ENCODE results near the gene MRTFA.

MRTFA gene

DNA sequence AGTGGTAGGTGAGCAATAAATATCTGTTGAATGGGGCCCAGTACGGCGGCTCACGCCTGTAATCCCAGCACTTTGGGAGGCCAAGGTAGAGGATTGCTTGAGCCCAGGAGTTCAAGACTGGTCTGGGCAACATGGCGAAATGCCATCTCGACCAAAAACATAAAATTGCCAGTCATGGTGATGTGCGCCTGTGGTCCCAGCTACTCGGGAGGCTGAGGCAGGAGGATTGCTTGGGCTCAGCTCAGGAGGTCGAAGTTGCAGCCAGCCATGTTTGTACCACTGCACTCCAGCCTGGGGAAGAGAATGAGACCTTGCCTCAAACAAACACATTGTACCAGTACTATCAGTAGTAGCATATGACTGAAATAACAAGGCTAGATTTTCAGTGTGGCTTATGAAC is 262.0 kb downstream of the MRTFA start:
- Histone ChIP-seq H3K4me3 (replicated peaks; ENCODE audit: low read depth, low read length) (no peak overlapping the region), H3K27me3 (replicated peaks; ENCODE audit: control insufficient read depth, insufficient read depth, low read length) (no peaks in the 10 kb centered on the region), H3K36me3 (ENCODE audit: control insufficient read depth, insufficient read depth, low read length) (peaks cover 4% of the 10 kb centered on the region)
- TF ChIP-seq, protein P1, sequence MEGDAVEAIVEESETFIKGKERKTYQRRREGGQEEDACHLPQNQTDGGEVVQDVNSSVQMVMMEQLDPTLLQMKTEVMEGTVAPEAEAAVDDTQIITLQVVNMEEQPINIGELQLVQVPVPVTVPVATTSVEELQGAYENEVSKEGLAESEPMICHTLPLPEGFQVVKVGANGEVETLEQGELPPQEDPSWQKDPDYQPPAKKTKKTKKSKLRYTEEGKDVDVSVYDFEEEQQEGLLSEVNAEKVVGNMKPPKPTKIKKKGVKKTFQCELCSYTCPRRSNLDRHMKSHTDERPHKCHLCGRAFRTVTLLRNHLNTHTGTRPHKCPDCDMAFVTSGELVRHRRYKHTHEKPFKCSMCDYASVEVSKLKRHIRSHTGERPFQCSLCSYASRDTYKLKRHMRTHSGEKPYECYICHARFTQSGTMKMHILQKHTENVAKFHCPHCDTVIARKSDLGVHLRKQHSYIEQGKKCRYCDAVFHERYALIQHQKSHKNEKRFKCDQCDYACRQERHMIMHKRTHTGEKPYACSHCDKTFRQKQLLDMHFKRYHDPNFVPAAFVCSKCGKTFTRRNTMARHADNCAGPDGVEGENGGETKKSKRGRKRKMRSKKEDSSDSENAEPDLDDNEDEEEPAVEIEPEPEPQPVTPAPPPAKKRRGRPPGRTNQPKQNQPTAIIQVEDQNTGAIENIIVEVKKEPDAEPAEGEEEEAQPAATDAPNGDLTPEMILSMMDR (IDR thresholded peaks at IDR 0.05; ENCODE audit: insufficient read depth, low read length, poor library complexity, severe bottlenecking), result no peak
- no peak for DNase-seq (ENCODE audit: extremely low read depth, insufficient read length)

DNA sequence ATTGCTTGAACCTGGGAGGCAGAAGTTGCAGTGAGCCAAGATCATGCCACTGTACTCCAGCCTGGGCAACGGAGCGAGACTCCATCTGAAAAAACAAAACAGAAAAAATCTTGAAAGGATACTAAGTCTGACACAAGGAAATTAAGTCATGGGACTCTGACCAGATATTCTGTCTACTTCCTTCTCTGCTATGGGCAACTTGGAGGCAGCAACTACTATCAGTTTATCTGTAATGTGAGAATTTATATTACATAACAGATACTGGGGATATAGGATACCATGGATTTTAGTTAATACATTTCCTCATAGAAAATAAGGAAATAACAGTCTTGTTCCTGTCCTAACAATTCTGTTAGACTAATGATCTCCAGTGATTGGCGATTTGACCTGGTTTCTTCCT is 267.7 kb downstream of the MRTFA start:
- TF ChIP-seq, protein P1 (IDR thresholded peaks at IDR 0.05; ENCODE audit: insufficient read depth, low read length, poor library complexity, severe bottlenecking), result no peak
- Histone ChIP-seq H3K36me3 (ENCODE audit: control insufficient read depth, insufficient read depth, low read length) (peaks cover 15% of the 10 kb centered on the region), H3K4me3 (replicated peaks; ENCODE audit: low read depth, low read length) (no peak overlapping the region), H3K27me3 (replicated peaks; ENCODE audit: control insufficient read depth, insufficient read depth, low read length) (no peaks in the 10 kb centered on the region)
- DNase-seq (ENCODE audit: extremely low read depth, insufficient read length), result no peak

DNA sequence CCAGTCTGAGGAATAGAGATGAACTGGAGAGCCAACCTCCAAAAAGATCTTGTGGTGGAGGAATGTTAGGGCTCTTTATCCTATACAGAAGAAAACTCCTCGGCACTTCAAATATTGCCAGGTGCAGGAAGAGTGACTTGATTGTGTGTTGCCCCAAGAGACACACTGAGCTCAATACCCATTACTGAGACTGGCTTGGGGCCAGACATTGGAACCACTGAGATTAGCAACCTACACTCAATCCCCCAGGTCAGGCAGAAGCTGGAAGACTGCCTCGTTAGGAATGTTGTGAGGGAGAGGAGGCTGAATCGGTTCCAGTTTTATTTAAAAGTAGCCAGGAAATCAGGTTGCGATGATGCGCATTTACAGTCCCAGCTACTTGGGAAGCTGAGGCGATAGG is 268.5 kb downstream of the MRTFA start:
- TF ChIP-seq, protein P1 (IDR thresholded peaks at IDR 0.05; ENCODE audit: insufficient read depth, low read length, poor library complexity, severe bottlenecking), result no peak
- no peak overlapping the region for H3K4me3 ChIP-seq (replicated peaks; ENCODE audit: low read depth, low read length)
- no peaks in the 10 kb centered on the region for H3K27me3 ChIP-seq (replicated peaks; ENCODE audit: control insufficient read depth, insufficient read depth, low read length)
- no peak for DNase-seq (ENCODE audit: extremely low read depth, insufficient read length)
- peaks cover 17% of the 10 kb centered on the region for H3K36me3 ChIP-seq (ENCODE audit: control insufficient read depth, insufficient read depth, low read length)

DNA sequence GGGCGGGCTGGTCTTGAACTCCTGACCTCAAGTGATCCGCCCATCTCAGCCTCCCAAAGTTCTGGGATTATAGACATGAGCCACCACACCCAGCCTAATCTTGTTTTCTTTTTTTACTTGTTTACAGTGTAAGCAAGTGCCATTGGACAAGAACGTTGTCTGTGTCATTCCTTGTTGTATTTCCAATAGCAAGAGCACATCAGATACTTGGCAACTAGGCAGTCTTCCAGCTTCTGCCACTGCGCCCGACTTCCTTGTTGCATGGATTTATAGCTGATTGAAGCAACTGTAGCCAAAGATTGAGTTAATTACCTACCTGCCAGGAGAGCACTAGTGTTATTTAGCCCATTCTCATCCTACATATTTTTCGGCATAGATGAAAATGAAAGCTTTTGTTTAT is 269.2 kb downstream of the MRTFA start:
- TF ChIP-seq, protein P1 (IDR thresholded peaks at IDR 0.05; ENCODE audit: insufficient read depth, low read length, poor library complexity, severe bottlenecking), result no peak
- H3K27me3 ChIP-seq (replicated peaks; ENCODE audit: control insufficient read depth, insufficient read depth, low read length), result no peaks in the 10 kb centered on the region
- H3K36me3 ChIP-seq (ENCODE audit: control insufficient read depth, insufficient read depth, low read length), result peaks cover 18% of the 10 kb centered on the region
- no peak overlapping the region for H3K4me3 ChIP-seq (replicated peaks; ENCODE audit: low read depth, low read length)
- DNase-seq (ENCODE audit: extremely low read depth, insufficient read length), result no peak

DNA sequence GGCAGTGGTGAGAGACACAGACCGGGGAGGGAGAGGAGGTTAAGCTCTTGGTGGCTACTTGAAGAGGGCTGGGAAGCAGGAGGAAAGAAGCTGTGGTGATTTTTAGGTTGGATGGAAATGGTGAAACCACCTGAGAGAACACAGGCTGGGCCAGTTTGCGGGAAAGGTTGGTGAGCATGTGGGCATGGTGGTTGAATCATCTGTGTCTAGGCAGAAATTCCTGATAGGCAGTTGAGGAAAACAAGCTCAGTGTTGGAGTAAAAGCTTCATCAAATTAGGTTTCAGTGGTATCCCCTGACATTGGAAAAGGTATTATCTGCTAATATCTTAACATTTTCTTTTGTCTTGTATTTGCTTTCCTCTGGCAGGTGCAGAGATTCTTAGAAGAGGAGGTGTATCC is 270.5 kb downstream of the MRTFA start:
- no peak for DNase-seq (ENCODE audit: extremely low read depth, insufficient read length)
- Histone ChIP-seq H3K36me3 (ENCODE audit: control insufficient read depth, insufficient read depth, low read length) (peaks cover 23% of the 10 kb centered on the region), H3K27me3 (replicated peaks; ENCODE audit: control insufficient read depth, insufficient read depth, low read length) (no peaks in the 10 kb centered on the region), H3K4me3 (replicated peaks; ENCODE audit: low read depth, low read length) (no peak overlapping the region)
- TF ChIP-seq, protein P1 (IDR thresholded peaks at IDR 0.05; ENCODE audit: insufficient read depth, low read length, poor library complexity, severe bottlenecking), result no peak

DNA sequence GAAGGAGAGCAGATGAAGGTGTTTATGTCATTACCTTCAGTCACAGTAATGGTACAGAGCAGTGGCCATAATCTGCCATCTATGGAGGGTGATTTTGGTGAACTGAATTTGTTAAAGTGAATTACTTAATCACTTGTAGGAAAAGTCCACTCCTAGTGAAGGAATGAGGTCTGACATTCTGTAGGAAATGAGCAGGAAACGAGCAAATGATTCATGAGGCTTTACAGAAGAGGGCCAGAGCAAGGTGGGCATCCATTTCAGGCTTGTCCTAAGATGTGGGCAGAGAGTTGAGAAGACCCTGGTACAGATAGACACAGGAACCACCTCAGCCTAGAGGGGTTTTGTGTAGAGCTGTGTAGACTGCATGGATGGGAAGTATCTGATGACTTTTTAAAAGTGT is 272.1 kb downstream of the MRTFA start:
- H3K27me3 ChIP-seq (replicated peaks; ENCODE audit: control insufficient read depth, insufficient read depth, low read length), result no peaks in the 10 kb centered on the region
- peaks cover 26% of the 10 kb centered on the region for H3K36me3 ChIP-seq (ENCODE audit: control insufficient read depth, insufficient read depth, low read length)
- H3K4me3 ChIP-seq (replicated peaks; ENCODE audit: low read depth, low read length), result no peak overlapping the region
- DNase-seq (ENCODE audit: extremely low read depth, insufficient read length), result no peak
- TF ChIP-seq, protein P1 (IDR thresholded peaks at IDR 0.05; ENCODE audit: insufficient read depth, low read length, poor library complexity, severe bottlenecking), result no peak

Measured in GM06990 (cell line).